ENCODE data around the gene PYM1.
A peak's percentile ranks its signal among the peaks of the same experiment; 100 is the strongest.

The PYM1 gene

DNA sequence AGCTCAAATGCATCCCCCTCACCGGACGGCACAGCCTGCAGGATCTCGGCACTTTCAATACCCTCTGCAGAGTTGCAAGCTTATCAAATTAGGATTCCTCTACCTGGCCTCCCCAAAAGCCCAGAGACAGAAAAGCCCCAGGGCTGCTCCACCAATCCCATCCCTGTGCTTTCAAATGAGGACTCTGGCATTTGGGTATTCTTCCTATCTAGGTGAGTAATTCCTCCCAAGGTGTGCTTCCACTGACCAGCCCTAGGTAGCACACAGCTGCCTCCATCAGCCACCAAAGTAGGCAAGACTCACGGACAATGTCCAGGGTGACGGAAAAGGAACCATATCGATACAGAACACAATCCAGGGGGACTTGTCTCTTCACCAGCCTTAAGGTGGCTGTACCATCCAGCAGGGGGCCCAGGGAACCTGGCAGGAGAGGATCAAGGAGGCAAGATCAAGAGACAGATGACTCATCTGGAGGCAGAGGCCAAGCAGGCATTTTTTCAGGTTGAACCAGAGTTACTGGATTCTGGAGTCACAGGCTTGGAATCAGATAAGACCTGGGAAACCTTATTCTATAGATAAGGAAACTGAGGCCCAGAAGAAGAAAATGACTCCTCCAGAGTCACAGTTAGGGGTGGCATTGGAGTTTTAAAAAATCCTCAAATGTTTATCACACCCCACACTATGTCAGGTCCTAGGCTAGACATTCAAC lies 28.3 kb upstream of the PYM1 start (continued):
- TF ChIP-seq GLI4 (tag by site-specific recombination; IDR thresholded peaks at IDR 0.05) (no peak), YY1 (tag by site-specific recombination; IDR thresholded peaks at IDR 0.05) (no peak), SETDB1 (IDR thresholded peaks at IDR 0.05; ENCODE audit: insufficient read length, low read length) (no peak), ZNF362 (tag by site-specific recombination; IDR thresholded peaks at IDR 0.05) (peak; percentile 82), ZNF133 (tag by site-specific recombination; IDR thresholded peaks at IDR 0.05) (no peak), YY2 (tag by site-specific recombination; IDR thresholded peaks at IDR 0.05) (no peak), ZNF335 (tag by site-specific recombination; conservative IDR thresholded peaks at IDR 0.05) (no peak), ZNF624 (tag by site-specific recombination; IDR thresholded peaks at IDR 0.05) (no peak), SCRT2 (tag by site-specific recombination; IDR thresholded peaks at IDR 0.05) (no peak), ZNF518A (tag by site-specific recombination; conservative IDR thresholded peaks at IDR 0.05; ENCODE audit: low read depth) (no peak), ELK4 (IDR thresholded peaks at IDR 0.05; ENCODE audit: borderline replicate concordance, low read depth, low read length) (no peak), ZNF248 (tag by site-specific recombination; IDR thresholded peaks at IDR 0.05) (no peak), MYNN (tag by site-specific recombination; IDR thresholded peaks at IDR 0.05; ENCODE audit: borderline replicate concordance) (no peak), ZSCAN16 (tag by site-specific recombination; IDR thresholded peaks at IDR 0.05) (no peak), BCL11A (tag by site-specific recombination; IDR thresholded peaks at IDR 0.05; ENCODE audit: low read depth) (no peak), ZNF157 (tag by site-specific recombination; IDR thresholded peaks at IDR 0.05) (no peak), ZNF223 (tag by site-specific recombination; IDR thresholded peaks at IDR 0.05) (no peak), CTCF (tag by site-specific recombination; IDR thresholded peaks at IDR 0.05) (peak; percentile 50), ZNF792 (tag by site-specific recombination; IDR thresholded peaks at IDR 0.05) (no peak), ZNF341 (tag by site-specific recombination; IDR thresholded peaks at IDR 0.05; ENCODE audit: low read depth) (no peak), ZNF596 (tag by site-specific recombination; IDR thresholded peaks at IDR 0.05) (no peak), GLIS1 (tag by site-specific recombination; IDR thresholded peaks at IDR 0.05) (peak; percentile 61), OVOL3 (tag by site-specific recombination; IDR thresholded peaks at IDR 0.05) (no peak)
- TF ChIP-seq, protein P1, sequence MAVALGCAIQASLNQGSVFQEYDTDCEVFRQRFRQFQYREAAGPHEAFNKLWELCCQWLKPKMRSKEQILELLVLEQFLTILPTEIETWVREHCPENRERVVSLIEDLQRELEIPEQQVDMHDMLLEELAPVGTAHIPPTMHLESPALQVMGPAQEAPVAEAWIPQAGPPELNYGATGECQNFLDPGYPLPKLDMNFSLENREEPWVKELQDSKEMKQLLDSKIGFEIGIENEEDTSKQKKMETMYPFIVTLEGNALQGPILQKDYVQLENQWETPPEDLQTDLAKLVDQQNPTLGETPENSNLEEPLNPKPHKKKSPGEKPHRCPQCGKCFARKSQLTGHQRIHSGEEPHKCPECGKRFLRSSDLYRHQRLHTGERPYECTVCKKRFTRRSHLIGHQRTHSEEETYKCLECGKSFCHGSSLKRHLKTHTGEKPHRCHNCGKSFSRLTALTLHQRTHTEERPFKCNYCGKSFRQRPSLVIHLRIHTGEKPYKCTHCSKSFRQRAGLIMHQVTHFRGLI (tag by site-specific recombination; IDR thresholded peaks at IDR 0.05): no peak
- TF ChIP-seq, protein P2, sequence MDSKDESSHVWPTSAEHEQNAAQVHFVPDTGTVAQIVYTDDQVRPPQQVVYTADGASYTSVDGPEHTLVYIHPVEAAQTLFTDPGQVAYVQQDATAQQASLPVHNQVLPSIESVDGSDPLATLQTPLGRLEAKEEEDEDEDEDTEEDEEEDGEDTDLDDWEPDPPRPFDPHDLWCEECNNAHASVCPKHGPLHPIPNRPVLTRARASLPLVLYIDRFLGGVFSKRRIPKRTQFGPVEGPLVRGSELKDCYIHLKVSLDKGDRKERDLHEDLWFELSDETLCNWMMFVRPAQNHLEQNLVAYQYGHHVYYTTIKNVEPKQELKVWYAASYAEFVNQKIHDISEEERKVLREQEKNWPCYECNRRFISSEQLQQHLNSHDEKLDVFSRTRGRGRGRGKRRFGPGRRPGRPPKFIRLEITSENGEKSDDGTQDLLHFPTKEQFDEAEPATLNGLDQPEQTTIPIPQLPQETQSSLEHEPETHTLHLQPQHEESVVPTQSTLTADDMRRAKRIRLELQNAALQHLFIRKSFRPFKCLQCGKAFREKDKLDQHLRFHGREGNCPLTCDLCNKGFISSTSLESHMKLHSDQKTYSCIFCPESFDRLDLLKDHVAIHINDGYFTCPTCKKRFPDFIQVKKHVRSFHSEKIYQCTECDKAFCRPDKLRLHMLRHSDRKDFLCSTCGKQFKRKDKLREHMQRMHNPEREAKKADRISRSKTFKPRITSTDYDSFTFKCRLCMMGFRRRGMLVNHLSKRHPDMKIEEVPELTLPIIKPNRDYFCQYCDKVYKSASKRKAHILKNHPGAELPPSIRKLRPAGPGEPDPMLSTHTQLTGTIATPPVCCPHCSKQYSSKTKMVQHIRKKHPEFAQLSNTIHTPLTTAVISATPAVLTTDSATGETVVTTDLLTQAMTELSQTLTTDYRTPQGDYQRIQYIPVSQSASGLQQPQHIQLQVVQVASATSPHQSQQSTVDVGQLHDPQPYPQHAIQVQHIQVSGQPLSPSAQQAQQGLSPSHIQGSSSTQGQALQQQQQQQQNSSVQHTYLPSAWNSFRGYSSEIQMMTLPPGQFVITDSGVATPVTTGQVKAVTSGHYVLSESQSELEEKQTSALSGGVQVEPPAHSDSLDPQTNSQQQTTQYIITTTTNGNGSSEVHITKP (tag by site-specific recombination; IDR thresholded peaks at IDR 0.05): peak; percentile 56
